K562 treated with DMSO at 1 percent for 4 hours (cell line): ENCODE measurements around the gene NDUFAF5. TPM values are rescaled to one million over a fixed set of nuclear protein-coding genes. Genes with fewer than 3 reads are reported as not detected.

Experiments
- total RNA-seq: library from RNA; unstranded; fragments of 300-600 nt; gene quantifications from 2 replicates; pipeline ENCODE4 v1.2.3, GENCODE V29; 2022; ENCODE audit not compliant: insufficient read depth

Gene NDUFAF5, protein sequence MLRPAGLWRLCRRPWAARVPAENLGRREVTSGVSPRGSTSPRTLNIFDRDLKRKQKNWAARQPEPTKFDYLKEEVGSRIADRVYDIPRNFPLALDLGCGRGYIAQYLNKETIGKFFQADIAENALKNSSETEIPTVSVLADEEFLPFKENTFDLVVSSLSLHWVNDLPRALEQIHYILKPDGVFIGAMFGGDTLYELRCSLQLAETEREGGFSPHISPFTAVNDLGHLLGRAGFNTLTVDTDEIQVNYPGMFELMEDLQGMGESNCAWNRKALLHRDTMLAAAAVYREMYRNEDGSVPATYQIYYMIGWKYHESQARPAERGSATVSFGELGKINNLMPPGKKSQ
- total RNA-seq, result 6.0 and 10.9 TPM in 2 replicates

DNA sequence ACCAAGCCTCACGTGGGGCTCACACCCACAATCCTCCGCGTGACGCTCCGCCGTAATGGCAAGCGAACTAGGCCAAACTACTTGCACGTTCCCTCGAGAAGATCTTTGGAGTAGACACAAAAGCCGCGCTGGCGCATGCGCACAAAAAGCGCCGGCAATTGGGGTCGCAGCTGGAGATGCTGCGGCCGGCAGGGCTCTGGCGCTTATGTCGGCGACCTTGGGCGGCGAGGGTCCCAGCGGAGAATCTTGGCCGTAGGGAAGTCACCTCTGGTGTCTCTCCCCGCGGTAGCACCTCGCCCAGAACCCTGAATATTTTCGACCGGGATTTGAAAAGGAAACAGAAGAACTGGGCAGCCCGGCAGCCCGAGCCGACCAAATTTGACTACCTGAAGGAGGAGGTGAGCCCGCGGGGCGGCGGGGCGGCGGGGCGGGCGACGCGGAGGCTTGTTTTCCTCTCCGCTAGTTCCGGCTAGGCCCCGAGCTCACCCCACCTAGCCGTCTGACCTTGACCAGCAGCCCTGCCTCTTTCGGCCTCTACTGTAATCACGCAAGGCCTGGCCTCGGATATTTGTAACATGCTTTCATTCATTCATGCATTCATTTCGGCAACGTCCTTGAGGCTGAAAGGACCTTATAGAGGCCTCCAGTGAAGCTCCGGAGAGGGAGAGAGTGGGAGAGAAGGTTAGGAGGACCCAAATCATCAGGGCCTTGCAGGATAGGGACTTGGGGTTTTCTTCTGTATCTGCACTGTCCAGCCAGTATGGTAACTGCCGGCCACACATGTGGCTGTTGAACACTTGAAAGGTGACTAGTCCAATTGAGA, at the start of gene NDUFAF5, which contains the start of gene ESF1:
NDUFAF5 (plus strand) TSS at position 136 of the 823 bp plus-strand sequence; CDS start at position 177, 41 bp downstream.
ESF1 (minus strand) TSS at position 27 of the 823 bp plus-strand sequence. CDS start 1,779 bp downstream, outside the sequence.

Other genes starting within 250 kb of the NDUFAF5 start
- gene TASP1, start 146.1 kb upstream of the NDUFAF5 start, total RNA-seq, result 1.1 and 1.5 TPM in 2 replicates
- gene ESF1, start 109 bp upstream of the NDUFAF5 start, total RNA-seq, result 5.7 and 10.9 TPM in 2 replicates
- gene SEL1L2, start 205.6 kb downstream of the NDUFAF5 start, total RNA-seq, result not detected in 2 replicates
- not detected in 2 replicates for gene MACROD2, start 210.5 kb downstream of the NDUFAF5 start, total RNA-seq